SU-DHL-6 (cell line): ENCODE measurements around the gene COL18A1.

Experiments
- CTCF ChIP-seq: fragments of 200-600 bp; sonication (generic); IDR thresholded peaks from one replicate; pipeline ENCODE4 v1.5.1; 2017; ENCODE audit warnings: antibody characterized with exemption, mild to moderate bottlenecking, low read length, moderate library complexity; ENCODE audit not compliant: insufficient read depth, poor library complexity, severe bottlenecking
- EZH2phosphoT487 ChIP-seq: fragments of 200-600 bp; sonication (generic), shearing (Covaris generic); conservative IDR thresholded peaks from 2 replicates; pipeline ENCODE4 v1.6.1; 2018; ENCODE audit warnings: mild to moderate bottlenecking, antibody characterized with exemption, low read length, moderate library complexity, mixed read lengths

GRCh38 chr21:45417256-45417950, 12.4 kb downstream of the COL18A1 start:
- no peak for TF ChIP-seq CTCF
- no peak for TF ChIP-seq EZH2phosphoT487
